Measurements from ENCODE around the gene TUBG2. TPM values are rescaled to one million over a fixed set of nuclear protein-coding genes. Genes with fewer than 3 reads are reported as not detected.
A peak's percentile ranks its signal among the peaks of the same experiment; 100 is the strongest.

The TUBG2 gene
- total and polyA plus RNA-seq, 2 donors (not counting 1 experiment from before 2014, with no cell fraction given), result 16.7 to 19.0 TPM

DNA sequence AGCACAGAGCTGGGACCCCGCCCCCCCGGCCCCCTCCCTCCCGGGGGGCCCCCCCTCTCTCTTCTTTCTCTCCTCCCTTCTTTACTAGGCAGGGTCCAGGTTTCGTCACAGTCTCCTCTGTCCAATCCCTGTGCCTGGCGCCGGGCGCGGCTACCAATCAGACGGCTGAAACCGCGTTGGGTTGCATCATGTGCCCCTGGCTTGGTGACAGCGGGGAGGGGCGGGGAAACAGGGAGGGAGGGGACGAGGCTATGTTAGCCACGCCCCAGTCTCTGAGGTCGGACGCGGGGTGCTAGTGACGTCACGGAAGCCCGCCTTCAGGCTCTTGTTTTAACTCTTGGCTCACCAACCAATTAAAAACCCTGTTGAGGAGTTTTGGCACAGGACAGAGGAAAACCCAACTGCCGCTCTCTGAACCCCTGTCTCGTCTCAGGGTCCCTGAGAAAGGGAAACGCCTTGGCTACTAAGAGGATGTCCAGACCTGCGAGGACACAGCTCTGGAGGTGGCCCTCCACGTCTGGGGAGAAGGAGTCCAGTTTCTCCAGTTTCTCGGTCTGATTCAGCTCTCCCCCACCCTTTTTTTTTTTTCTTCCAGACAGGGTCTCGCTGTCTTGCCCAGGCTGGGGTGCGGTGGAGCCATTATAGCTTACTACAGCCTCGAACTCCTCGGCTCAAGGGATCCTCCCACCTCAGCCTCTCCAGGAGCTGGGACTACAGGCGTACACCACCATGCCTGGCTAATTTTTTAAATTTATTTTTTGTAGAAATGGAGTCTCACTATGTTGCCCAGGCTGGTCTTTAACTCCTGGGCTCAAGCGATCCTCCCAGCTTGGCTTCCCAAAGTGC, 18.2 kb downstream of the TUBG2 start:
- ATAC-seq (ENCODE audit: low read depth), result peak; percentile 77
- Histone ChIP-seq H3K27ac (ENCODE audit: low read length in 2 of 2) (no peak overlapping the region), H3K27me3 (replicated peaks in 1 of 4; ENCODE audit: control extremely low read depth in 1 of 4, control insufficient read depth in 3 of 4, insufficient read depth in 4 of 4, low read length in 3 of 4) (peaks cover 0 to 67% (median 29%) of the 10 kb centered on the region in 4 experiments), H3K4me2 (replicated peaks; ENCODE audit: low read depth, low read length, poor library complexity, severe bottlenecking) (peak overlapping the region; percentile 99), H3K4me3 (ENCODE audit: control extremely low read depth in 1 of 5, extremely low read depth in 1 of 5, insufficient read depth in 1 of 5, low read depth in 2 of 5, low read length in 4 of 5) (peak overlapping the region; percentile 51 to 75 (median 65)), H3K36me3 (replicated peaks in 1 of 2; ENCODE audit: control extremely low read depth in 1 of 2, control insufficient read depth in 1 of 2, extremely low read depth in 1 of 2, insufficient read depth in 2 of 2, low read length in 1 of 2) (no peaks in the 10 kb centered on the region), H3K4me1 (ENCODE audit: control insufficient read depth in 2 of 2, insufficient read depth in 2 of 2, low read length in 2 of 2) (peaks cover 72 to 80% of the 10 kb centered on the region in 2 donors), H2AFZ (ENCODE audit: insufficient read depth, low read depth, low read length, poor library complexity, severe bottlenecking) (peak overlapping the region; percentile 30), H3K79me2 (ENCODE audit: control insufficient read depth, insufficient read depth, low read length) (no peaks in the 10 kb centered on the region), H3K9me3 (ENCODE audit: control extremely low read depth in 1 of 3, control insufficient read depth in 2 of 3, insufficient read depth in 1 of 3, low read length in 2 of 3) (peaks cover 0 to 33% (median 0%) of the 10 kb centered on the region in 3 donors), H4K20me1 (ENCODE audit: control insufficient read depth, insufficient read depth, low read length, poor library complexity, severe bottlenecking) (peaks cover 31% of the 10 kb centered on the region), H3K9ac (ENCODE audit: low read length) (peak overlapping the region; percentile 51)
- intact Hi-C loops (cut with micrococcal nuclease), result loop anchor here (2.0 to 10.0 kb wide), 5 partner anchors 110 to 482 kb away; partner anchors contain the start of genes GHDC, MLX, NAGLU and PTGES3L
- 5% methylated on average over 12 of the region's 33 CpGs for WGBS (ENCODE audit: insufficient coverage)
- CTCF ChIA-PET, result interaction anchor here (1.1 to 4.9 kb wide), 4 partner anchors 59 to 99 kb away, joined by 3 to 72 read pairs (median 4); partner anchors contain the start of genes PSMC3IP, RETREG3 and TUBG1
- DNase-seq, result peak; percentile 99
- POLR2A ChIA-PET, result interaction anchor here (0.6 to 4.5 kb wide), 3 partner anchors 13 to 99 kb away, joined by 6 to 19 read pairs (median 7); partner anchors contain the start of genes PSMC3IP, RETREG3 and TUBG1
- no peaks in the 10 kb centered on the region for H3K9me3 Mint-ChIP-seq (ENCODE audit: insufficient read depth)
- TF ChIP-seq CTCF (IDR thresholded peaks at IDR 0.05) (no peak), EZH2 (IDR thresholded peaks at IDR 0.05; ENCODE audit: borderline replicate concordance, insufficient read depth, low read depth, low read length, poor library complexity, severe bottlenecking) (no peak)
- H3K27me3 Mint-ChIP-seq, result peaks cover 14% of the 10 kb centered on the region
- H3K4me3 Mint-ChIP-seq, result peak overlapping the region; percentile 92
- H3K27ac Mint-ChIP-seq, result peak overlapping the region; percentile 86
- peaks cover 62% of the 10 kb centered on the region for H3K4me1 Mint-ChIP-seq
